Coronary artery (tissue), 2 donors: ENCODE data around the gene PROP1.

ENCODE experiments used
- DNase-seq: peaks from one replicate; pipeline ENCODE4 v3.0.0-alpha.2; 2017; ENCODE audit warnings: low spot score
- H3K27ac ChIP-seq, 2 donors: fragments of 200-600 bp; sonication (generic); one replicate each; pipeline ENCODE4 v1.5.1; 2016 to 2019
- H3K4me3 ChIP-seq: fragments of 200-600 bp; sonication (generic); 2 replicates; pipeline ENCODE4 v1.5.1; 2016; ENCODE audit warnings: mild to moderate bottlenecking, moderate library complexity
- TF ChIP-seq, protein P1 (sequence below): fragments of 200-600 bp; sonication (generic); IDR thresholded peaks from one replicate; pipeline ENCODE4 v1.5.1; 2019; ENCODE audit warnings: antibody characterized with exemption

Gene PROP1

DNA sequence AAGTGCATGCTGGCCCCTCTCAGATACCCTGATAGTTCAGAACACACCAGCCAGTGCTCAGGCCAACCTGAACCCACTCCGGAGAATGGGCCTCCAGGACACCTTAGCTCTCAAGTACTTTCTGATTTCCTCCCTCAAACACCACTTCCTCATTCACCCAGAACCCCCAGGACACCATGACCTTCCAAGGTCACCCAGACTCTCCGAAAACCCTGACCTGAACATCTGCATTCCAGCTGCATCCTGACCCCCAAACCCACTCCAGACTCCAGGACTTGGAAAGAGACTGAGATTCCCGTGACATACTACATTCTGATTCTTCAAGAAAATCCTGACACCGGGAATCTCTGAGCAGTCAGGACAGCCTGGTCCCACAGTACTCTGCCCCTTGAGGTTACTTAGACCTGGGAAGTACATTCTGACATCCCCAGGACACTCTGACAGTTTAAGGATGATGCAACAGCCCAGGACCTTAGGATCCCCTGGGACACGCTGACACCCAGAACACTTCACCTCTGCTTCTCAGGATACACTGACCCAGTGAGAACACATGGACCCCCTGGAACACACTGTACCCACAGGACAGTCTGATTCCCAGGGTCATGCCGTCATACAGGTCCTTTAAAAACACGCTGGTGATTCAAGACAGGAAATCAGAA, 747 bp upstream of the PROP1 start:
- DNase-seq: no peak
- Histone ChIP-seq H3K27ac (no peak overlapping the region), H3K4me3 (no peak overlapping the region)
- TF ChIP-seq, protein P1, sequence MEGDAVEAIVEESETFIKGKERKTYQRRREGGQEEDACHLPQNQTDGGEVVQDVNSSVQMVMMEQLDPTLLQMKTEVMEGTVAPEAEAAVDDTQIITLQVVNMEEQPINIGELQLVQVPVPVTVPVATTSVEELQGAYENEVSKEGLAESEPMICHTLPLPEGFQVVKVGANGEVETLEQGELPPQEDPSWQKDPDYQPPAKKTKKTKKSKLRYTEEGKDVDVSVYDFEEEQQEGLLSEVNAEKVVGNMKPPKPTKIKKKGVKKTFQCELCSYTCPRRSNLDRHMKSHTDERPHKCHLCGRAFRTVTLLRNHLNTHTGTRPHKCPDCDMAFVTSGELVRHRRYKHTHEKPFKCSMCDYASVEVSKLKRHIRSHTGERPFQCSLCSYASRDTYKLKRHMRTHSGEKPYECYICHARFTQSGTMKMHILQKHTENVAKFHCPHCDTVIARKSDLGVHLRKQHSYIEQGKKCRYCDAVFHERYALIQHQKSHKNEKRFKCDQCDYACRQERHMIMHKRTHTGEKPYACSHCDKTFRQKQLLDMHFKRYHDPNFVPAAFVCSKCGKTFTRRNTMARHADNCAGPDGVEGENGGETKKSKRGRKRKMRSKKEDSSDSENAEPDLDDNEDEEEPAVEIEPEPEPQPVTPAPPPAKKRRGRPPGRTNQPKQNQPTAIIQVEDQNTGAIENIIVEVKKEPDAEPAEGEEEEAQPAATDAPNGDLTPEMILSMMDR: no peak

DNA sequence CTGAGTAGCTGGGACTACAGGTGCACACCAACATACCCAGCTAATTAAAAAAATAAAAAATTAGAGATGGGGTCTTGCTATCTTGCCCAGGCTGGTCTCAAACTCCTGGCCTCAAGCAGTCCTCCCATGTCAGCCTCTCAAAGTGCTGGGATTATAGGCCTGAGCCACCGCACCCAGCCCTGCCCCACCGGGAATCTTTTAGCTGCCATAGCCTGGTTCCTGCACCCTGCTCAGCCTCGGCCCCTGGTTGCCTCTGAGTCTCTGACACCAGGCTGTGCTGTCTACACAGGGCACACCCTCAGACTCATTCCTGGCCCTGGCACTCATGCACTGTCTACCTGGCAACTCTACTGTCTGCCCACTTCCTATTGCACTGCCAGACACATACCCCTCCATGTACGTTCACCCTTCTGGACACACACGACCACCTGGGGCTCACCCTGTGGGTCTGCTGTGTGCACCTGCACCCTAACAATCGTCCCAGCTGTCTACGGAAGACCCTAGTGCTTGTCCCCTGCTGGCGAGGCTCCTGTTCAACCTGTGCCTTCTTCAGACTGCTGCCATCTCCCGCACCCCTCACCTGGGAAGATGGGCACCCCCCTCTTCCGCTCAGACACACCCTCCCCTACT, 1.4 kb downstream of the PROP1 start:
- TF ChIP-seq, protein P1: no peak

DNA sequence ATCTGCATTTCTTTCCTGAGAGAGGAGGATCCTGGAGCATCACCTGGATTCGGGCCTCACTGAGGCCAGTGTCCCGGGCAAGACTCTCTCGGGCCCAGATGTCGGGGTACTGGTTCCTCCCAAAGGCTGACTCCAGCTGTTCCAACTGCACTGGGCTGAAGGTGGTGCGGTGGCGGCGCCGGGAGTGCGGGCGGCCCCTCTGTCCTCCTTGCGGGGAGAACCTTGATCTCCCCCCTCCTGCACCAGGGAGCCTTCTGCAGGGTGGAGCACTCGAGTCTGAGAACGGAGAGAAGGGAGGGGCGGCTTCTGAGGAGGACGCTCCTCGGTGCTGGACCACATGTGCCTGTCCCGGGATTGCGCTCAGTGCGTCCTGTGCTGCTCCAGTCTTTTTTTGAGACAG, 2.0 kb downstream of the PROP1 start:
- DNase-seq: no peak
- TF ChIP-seq, protein P1: no peak
- H3K4me3 ChIP-seq: no peak overlapping the region
- H3K27ac ChIP-seq: no peak overlapping the region

More for the DNA sequence above, 1.4 kb downstream of the PROP1 start:
- DNase-seq: no peak
- Histone ChIP-seq H3K4me3 (no peak overlapping the region), H3K27ac (no peak overlapping the region)

DNA sequence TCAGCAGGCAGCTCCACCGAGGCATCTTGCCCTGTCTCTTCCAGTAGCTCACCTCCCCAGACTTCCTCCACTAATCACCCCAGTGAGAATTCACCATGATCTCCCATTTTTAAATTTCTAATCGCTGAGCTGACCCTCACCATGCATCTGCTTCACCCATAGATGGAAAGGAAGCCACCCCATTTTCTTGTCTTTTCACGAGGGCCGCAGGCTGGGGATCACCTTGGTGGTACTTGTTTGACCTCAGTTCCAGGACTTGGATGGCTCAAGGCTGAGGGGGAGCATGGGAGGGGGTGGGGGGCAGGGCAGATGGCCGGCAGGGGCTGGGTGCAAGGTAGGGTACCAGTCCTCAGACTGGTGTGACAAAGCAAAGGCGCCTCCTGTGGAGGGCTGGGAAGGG, 3.6 kb downstream of the PROP1 start:
- no peak overlapping the region for H3K27ac ChIP-seq
- no peak for DNase-seq
- TF ChIP-seq, protein P1: no peak

DNA sequence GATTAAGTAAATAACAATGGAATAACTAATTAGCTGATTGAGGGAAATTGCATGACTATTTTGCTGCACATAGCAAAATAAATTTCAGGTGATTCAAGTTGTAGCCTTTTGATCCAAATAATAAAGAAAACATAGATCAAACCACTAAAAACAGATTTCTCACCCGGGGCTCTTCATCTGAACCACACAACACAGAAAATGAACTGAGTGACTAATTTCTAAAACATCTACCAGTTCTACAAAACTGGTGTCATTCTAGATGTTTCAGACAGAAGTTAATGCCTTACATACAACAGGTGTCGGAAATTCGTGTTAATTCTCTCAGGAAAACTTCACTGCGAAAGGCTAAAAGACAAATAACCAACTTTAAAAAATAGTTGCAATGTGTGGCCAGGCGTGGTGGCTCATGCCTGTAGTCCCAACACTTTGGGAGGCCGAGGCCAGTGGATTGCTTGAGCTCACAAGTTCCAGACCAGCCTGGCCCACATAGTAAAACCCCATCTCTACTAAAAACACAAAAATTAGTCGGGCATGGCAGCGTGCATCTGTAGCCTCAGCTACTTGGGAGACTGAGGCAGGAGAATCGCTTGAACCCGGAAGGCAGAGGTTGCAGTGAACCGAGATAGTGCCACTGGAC, 6.9 kb downstream of the PROP1 start:
- H3K27ac ChIP-seq: no peak overlapping the region
- DNase-seq: no peak

More for the DNA sequence above, 3.6 kb downstream of the PROP1 start:
- H3K4me3 ChIP-seq: no peak overlapping the region

DNA sequence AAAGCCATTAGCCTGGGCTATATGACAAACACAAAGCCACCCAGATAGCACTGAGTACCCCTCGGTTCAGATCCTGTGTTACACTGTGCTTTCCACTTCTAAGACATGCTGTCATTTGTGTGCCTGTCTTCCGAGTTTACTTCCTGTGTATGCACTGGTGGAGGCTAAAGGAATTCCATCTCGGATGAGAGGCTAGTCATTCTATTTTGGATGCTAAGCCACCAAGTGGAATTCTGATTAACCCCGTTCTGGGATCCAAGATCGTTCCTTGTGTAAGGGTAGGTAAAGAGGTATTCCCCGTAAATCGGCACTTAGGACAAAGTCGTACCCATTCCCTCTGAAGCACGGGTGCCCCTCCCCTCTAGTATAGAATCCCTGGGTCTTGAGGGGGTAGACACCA, 8.7 kb downstream of the PROP1 start:
- Histone ChIP-seq H3K4me3 (no peak overlapping the region), H3K27ac (no peak overlapping the region)
- TF ChIP-seq, protein P1: no peak
- no peak for DNase-seq

More for the DNA sequence above, 6.9 kb downstream of the PROP1 start:
- no peak overlapping the region for H3K4me3 ChIP-seq
- TF ChIP-seq, protein P1: no peak
